GM10266 (cell line): ENCODE data around the gene SELENOI.

Experiments used
- DNase-seq: peaks from one replicate; pipeline ENCODE4 v3.0.0; 2012; ENCODE audit errors: extremely low spot score
- TF ChIP-seq, protein P1 (sequence below): IDR thresholded peaks from 2 replicates; pipeline ENCODE4 v1.5.1; 2012; ENCODE audit warnings: mild to moderate bottlenecking, low read depth; ENCODE audit not compliant: control insufficient read depth, insufficient read depth; ENCODE audit errors: missing control alignments

SELENOI gene

DNA sequence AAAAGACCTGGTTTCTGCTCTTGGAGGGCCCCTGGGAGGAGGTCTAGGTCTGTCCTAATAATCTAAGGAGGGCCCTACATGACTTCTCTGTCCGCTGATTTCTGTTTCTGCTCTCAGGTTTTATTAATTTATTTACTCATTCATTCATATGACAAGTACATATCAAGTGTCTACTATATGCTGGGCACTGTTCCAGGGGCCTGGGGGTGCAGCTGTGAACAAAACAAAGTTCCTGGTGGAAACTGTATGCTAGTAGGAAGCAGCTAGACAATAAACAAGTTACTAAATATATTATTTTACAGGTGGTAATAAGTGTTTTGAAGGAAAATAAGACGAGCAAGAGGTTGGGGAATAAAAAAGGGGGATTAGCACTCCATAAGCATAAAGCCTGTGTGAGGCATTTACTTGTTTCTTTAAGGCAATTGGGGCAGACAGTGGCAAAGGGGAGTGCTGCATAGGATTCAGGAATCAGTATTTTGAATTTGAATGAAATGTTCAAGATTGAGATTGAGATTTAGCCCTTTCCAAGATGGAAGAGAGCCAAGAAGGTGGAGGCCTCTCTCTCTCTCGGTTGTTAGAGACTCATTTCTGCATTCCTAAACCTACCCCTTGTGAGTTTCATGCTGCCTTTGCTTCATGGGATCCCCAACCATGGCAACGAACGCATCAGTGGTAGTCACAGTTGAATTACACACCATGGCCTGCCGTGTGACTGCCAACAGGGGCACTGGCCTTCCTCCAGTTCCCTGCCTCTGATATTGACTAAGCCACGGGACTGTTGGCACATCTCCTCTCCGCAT, 84.0 kb downstream of the SELENOI start:
- TF ChIP-seq, protein P1, sequence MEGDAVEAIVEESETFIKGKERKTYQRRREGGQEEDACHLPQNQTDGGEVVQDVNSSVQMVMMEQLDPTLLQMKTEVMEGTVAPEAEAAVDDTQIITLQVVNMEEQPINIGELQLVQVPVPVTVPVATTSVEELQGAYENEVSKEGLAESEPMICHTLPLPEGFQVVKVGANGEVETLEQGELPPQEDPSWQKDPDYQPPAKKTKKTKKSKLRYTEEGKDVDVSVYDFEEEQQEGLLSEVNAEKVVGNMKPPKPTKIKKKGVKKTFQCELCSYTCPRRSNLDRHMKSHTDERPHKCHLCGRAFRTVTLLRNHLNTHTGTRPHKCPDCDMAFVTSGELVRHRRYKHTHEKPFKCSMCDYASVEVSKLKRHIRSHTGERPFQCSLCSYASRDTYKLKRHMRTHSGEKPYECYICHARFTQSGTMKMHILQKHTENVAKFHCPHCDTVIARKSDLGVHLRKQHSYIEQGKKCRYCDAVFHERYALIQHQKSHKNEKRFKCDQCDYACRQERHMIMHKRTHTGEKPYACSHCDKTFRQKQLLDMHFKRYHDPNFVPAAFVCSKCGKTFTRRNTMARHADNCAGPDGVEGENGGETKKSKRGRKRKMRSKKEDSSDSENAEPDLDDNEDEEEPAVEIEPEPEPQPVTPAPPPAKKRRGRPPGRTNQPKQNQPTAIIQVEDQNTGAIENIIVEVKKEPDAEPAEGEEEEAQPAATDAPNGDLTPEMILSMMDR = no peak
- DNase-seq = no peak

DNA sequence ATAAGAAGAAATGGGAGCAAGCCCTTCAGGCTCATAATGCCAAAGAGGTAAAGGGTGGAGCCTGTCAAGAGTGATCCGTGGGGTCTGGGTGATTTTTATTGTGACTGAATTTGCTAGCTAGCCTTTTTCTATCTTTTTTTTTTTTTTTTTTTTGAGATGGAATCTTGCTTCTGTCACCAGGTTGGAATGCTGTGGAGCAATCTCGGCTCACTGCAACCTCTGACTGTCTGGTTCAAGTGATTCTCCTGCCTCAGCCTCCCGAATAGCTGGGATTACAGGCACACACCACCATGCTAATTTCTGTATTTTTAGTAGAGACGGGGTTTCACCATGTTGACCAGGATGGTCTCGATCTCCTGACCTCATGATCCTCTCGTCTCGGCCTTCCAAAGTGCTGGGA, 84.9 kb downstream of the SELENOI start:
- TF ChIP-seq, protein P1 = no peak
- no peak for DNase-seq

DNA sequence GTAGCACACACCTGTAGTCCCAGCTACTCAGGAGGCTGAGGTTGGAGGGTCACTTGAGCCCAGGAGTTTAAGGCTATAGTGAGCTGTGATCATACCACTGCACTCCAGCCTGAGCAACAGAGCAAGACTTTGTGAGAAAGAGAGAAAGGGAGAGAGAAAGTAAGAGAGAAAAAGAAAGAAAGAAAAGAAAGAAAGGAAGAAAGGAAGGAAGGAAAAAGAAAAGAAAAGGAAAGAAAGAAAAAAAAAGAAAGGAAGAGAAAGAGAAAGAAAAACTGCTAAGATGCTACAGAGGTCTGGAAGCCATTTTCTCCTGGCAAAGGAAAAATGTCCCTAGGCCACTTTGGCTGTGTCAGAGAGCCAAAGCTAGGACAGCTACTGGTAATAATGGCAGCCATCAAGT, 86.4 kb downstream of the SELENOI start:
- DNase-seq = no peak
- TF ChIP-seq, protein P1 = no peak

DNA sequence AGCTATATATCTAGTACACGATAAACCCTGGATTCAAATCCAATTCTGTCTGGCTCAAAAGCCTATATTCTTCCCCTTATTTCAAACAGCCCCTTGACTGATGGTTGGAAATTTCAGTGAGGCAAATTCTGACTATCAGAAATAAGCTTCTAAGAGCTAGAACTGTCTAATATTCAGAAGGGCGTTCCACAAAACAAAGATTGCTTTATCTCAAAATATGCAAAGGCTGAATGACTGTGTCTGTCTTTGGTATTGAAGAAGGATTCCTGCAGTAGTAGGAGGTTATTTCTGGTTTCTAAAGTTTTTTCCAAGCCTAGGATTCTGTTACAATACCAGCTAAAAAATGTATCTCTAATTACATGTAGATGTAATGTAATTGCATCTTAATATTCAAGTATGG, 86.9 kb downstream of the SELENOI start:
- no peak for DNase-seq
- TF ChIP-seq, protein P1 = no peak

DNA sequence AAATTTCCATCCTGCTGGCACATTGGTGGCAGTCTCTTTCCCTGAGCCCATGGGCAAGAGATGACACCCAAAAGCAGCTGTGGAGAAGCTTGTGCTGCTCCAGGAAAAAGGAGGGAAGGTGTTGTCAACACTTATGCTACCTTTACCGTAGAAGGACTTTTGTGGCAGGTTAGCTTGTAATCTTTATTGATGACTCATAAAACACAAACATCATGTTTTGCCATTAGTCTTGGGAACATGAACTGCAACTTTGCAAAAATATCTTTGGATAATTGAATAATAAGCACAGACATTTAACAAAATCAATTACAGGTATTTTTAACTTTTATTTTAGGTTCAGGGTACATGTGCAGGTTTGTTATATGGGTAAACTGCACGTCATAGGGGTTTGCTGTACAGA, 89.2 kb downstream of the SELENOI start:
- no peak for DNase-seq
- TF ChIP-seq, protein P1 = no peak

DNA sequence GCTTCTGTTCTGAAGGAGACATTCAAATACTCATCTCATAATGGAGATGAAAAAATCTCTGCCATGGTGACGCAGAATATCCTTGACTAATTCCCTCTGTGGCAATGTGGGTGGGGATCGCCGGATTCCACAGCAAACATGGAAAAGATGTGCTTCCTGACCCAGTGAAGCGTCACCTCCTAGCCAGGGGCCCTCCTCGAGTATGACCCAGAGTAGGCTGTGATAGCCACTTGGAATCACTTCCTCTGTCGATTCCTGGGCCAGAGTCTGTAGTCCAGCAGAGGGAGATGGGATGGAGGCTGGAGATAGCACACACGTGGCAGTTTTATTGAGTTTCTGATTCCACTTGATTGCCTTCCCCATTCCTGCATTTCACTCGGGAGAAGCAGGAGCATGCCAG, 92.6 kb downstream of the SELENOI start:
- TF ChIP-seq, protein P1 = no peak
- no peak for DNase-seq

DNA sequence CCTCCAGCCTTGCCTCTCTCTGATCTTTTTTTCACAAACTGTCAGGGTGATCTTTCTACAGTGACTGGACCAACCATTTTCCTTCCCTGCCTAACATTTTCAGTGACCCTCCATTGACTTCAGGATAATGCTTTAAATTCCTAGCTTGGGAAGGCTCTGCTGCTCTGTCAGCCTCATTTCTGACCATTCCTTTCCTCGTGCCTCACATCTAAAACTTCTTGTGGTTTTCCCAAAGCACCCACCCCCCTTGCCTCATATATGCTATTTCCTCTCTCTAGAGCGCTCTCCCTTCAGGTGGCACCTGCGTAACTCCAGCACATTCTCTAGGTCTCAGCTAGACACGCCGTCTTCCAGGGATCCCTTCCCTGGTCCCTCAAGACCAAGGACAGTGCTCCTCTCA, 93.0 kb downstream of the SELENOI start:
- TF ChIP-seq, protein P1 = no peak

More for the DNA sequence above, 93.0 kb downstream of the SELENOI start:
- no peak for DNase-seq
